Liver (tissue), 9 donors: ENCODE data around the gene LARGE1. TPM values are rescaled to one million over a fixed set of nuclear protein-coding genes. Genes with fewer than 3 reads are reported as not detected.

Experiments
- DNase-seq: peaks from one replicate; pipeline ENCODE4 v3.0.0-alpha.2; 2017; ENCODE audit warnings: low spot score
- H3K27ac ChIP-seq, 2 donors: one replicate each; pipeline ENCODE4 v1.7.0; 2013; ENCODE audit warnings: inconsistent platforms in 2 of 2, low read length in 2 of 2, control low read depth in 1 of 2, low read depth in 1 of 2, mild to moderate bottlenecking in 1 of 2
- H3K27me3 ChIP-seq, 4 donors: one replicate each; pipeline versions ENCODE4 v1.6.1 to v1.7.0; 2013; ENCODE audit warnings: low read length in 3 of 4, inconsistent platforms in 1 of 4, mild to moderate bottlenecking in 1 of 4, moderate library complexity in 1 of 4; ENCODE audit not compliant: control insufficient read depth in 4 of 4, insufficient read depth in 4 of 4
- H3K36me3 ChIP-seq, 4 donors: one replicate each; pipeline versions ENCODE4 v1.6.1 to v1.7.0; 2013; ENCODE audit warnings: low read length in 3 of 4, mild to moderate bottlenecking in 3 of 4, low read depth in 1 of 4, moderate library complexity in 1 of 4; ENCODE audit not compliant: control insufficient read depth in 4 of 4, insufficient read depth in 3 of 4
- H3K4me1 ChIP-seq, 4 donors: one replicate each; pipeline versions ENCODE4 v1.6.1 to v1.7.0; 2013; ENCODE audit warnings: low read length in 3 of 4, mild to moderate bottlenecking in 3 of 4, moderate library complexity in 1 of 4; ENCODE audit not compliant: control insufficient read depth in 4 of 4, insufficient read depth in 4 of 4
- H3K4me3 ChIP-seq, 3 donors: one replicate each; pipeline versions ENCODE4 v1.6.1 to v1.7.0; 2013; ENCODE audit warnings: low read length in 3 of 3, control low read depth in 1 of 3, low read depth in 1 of 3, mild to moderate bottlenecking in 1 of 3
- H3K9ac ChIP-seq, 2 donors: one replicate each; pipeline ENCODE4 v1.7.0; 2013; ENCODE audit warnings: low read length in 2 of 2, mild to moderate bottlenecking in 2 of 2, moderate library complexity in 2 of 2, control low read depth in 1 of 2, low read depth in 1 of 2
- H3K9me3 ChIP-seq, 4 donors: one replicate each; pipeline versions ENCODE4 v1.6.1 to v1.7.0; 2013; ENCODE audit warnings: low read length in 3 of 4; ENCODE audit not compliant: control insufficient read depth in 4 of 4
- CTCF ChIP-seq: fragments of 150-350 bp; IDR thresholded peaks from 2 replicates; pipeline ENCODE4 v1.5.1; 2017; ENCODE audit warnings: improper control_type of control experiment, low read depth, low read length; ENCODE audit not compliant: missing input control
- EGR1 ChIP-seq, 2 donors: IDR thresholded peaks; 2 replicates each; pipeline ENCODE4 v1.6.1; 2016 to 2018; ENCODE audit warnings: antibody characterized with exemption in 2 of 2, low read depth in 2 of 2
- FOXA1 ChIP-seq: IDR thresholded peaks from 2 replicates; pipeline ENCODE4 v1.6.1; 2016; ENCODE audit warnings: antibody characterized with exemption
- FOXA2 ChIP-seq: IDR thresholded peaks from 2 replicates; pipeline ENCODE4 v1.6.1; 2016; ENCODE audit warnings: antibody characterized with exemption
- GABPA ChIP-seq, 2 donors: IDR thresholded peaks in 1 of 2; conservative IDR thresholded peaks in 1 of 2; 2 replicates each; pipeline ENCODE4 v1.6.1; 2016; ENCODE audit warnings: antibody characterized with exemption in 2 of 2, mild to moderate bottlenecking in 1 of 2, moderate library complexity in 1 of 2
- HNF4A ChIP-seq, 2 donors: conservative IDR thresholded peaks; 2 replicates each; pipeline ENCODE4 v1.6.1; 2016; ENCODE audit warnings: antibody characterized with exemption in 2 of 2, mild to moderate bottlenecking in 2 of 2
- HNF4G ChIP-seq: IDR thresholded peaks from 2 replicates; pipeline ENCODE4 v1.6.1; 2016; ENCODE audit warnings: antibody characterized with exemption
- JUND ChIP-seq, 2 donors: IDR thresholded peaks; 2 replicates each; pipeline ENCODE4 v1.6.1; 2016; ENCODE audit warnings: antibody characterized with exemption in 2 of 2
- NR2F2 ChIP-seq: IDR thresholded peaks from 2 replicates; pipeline ENCODE4 v1.6.1; 2016; ENCODE audit warnings: antibody characterized with exemption
- RAD21 ChIP-seq, 2 donors: IDR thresholded peaks; 2 replicates each; pipeline ENCODE4 v1.6.1; 2016; ENCODE audit warnings: antibody characterized with exemption in 2 of 2, mild to moderate bottlenecking in 2 of 2
- RXRA ChIP-seq, 2 donors: IDR thresholded peaks; 2 replicates each; pipeline ENCODE4 v1.6.1; 2017 to 2018; ENCODE audit warnings: antibody characterized with exemption in 2 of 2, mild to moderate bottlenecking in 1 of 2
- SP1 ChIP-seq: IDR thresholded peaks from 2 replicates; pipeline ENCODE4 v1.6.1; 2018; ENCODE audit warnings: antibody characterized with exemption, mild to moderate bottlenecking
- TAF1 ChIP-seq: conservative IDR thresholded peaks from 2 replicates; pipeline ENCODE4 v1.6.1; 2016; ENCODE audit warnings: antibody characterized with exemption, mild to moderate bottlenecking
- YY1 ChIP-seq: IDR thresholded peaks from 2 replicates; pipeline ENCODE4 v1.6.1; 2016; ENCODE audit warnings: antibody characterized with exemption, mild to moderate bottlenecking
- WGBS: extraction: QIAGEN DNeasy Blood & Tissue Kit; methylation state at CpG from one replicate; pipeline ENCODE4 v1.1.7; 2013; 5-methylcytosine and 5-hydroxymethylcytosine counted together
- polyA plus RNA-seq, 2 donors: library from polyadenylated mRNA; stranded (reverse) in 1 of 2; unstranded in 1 of 2; fragments of 200-250 nt in 1 of 2; fragments of >200 nt in 1 of 2; fragmentation: Nextera tagmentation in 1 of 2; extraction: Ambion mirVana in 1 of 2; gene quantifications; one replicate each; pipeline versions ENCODE4 v1.2.1 to v1.2.3, GENCODE V29; 2013 to 2015
- total RNA-seq, 2 donors: library from RNA; depleted of rRNA; stranded (reverse); fragments of >200 nt; gene quantifications; one replicate each; pipeline ENCODE4 v1.2.3, GENCODE V29; 2014
- TF ChIP-seq, protein P1 (sequence below): IDR thresholded peaks from 2 replicates; pipeline ENCODE4 v1.6.1; 2016; ENCODE audit warnings: antibody characterized with exemption
- TF ChIP-seq, protein P2 (sequence below): IDR thresholded peaks from 2 replicates; pipeline ENCODE4 v1.6.1; 2016; ENCODE audit warnings: antibody characterized with exemption, mild to moderate bottlenecking
- TF ChIP-seq, protein P3 (sequence below): IDR thresholded peaks from 2 replicates; pipeline ENCODE4 v1.6.1; 2016; ENCODE audit warnings: antibody characterized with exemption
- TF ChIP-seq, protein P4 (sequence below): IDR thresholded peaks from 2 replicates; pipeline ENCODE4 v1.6.1; 2016; ENCODE audit warnings: antibody characterized with exemption
- donor health status: healthy.
- donor health status: healthy.
- donor health status: healthy.
- donor health status: healthy.
- donor health status: healthy.

Gene LARGE1
- total and polyA plus RNA-seq, 4 donors, result 2.3 to 14.1 (median 5.7) TPM

- no peaks in the 10 kb centered on the region for H3K9me3 ChIP-seq
- H3K4me3 ChIP-seq, result no peak overlapping the region
- H3K27ac ChIP-seq, result no peak overlapping the region
- H3K4me1 ChIP-seq, result peaks cover 1 to 17% (median 14%) of the 10 kb centered on the region in 4 donors
- WGBS, result 77% methylated on average over 5 of the region's 5 CpGs
- H3K9ac ChIP-seq, result no peak overlapping the region
- no peaks in the 10 kb centered on the region for H3K36me3 ChIP-seq
- no peaks in the 10 kb centered on the region for H3K27me3 ChIP-seq
- no peak for DNase-seq
- TF ChIP-seq FOXA2 (no peak), EGR1 (IDR thresholded peaks at IDR 0.05; ENCODE audit: low read depth in 2 of 2) (no peak), YY1 (no peak)
Observed at GRCh38 chr22:33386270-33386669, 534.0 kb downstream of the LARGE1 start.

DNA sequence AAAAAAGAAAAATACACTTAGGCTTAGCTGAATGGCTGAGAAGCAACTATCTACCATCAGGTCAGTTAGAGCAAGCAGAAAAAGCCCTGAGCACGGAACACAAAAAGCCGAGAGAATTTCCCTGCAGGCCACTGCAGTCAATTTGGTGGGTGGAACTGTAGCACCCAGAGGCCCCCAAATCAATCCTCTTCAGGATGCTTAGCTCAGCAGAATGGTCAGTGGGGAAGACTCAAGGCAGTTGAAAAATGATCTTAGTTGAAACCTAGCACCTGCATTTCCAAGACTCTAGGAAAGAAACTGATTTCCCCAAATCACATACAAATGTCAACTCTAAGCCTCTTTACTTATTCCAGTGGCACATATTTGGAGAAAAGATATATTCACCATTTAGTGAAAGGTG is 534.7 kb downstream of the LARGE1 start:
- WGBS, result 98% methylated on average over 2 of the region's 2 CpGs
- no peak overlapping the region for H3K27ac ChIP-seq
- H3K36me3 ChIP-seq, result no peaks in the 10 kb centered on the region
- no peak overlapping the region for H3K4me3 ChIP-seq
- H3K9me3 ChIP-seq, result no peaks in the 10 kb centered on the region
- TF ChIP-seq RAD21 (IDR thresholded peaks at IDR 0.05) (no peak), YY1 (no peak), GABPA (IDR thresholded peaks at IDR 0.05 in 1 of 2, conservative IDR thresholded peaks at IDR 0.05 in 1 of 2) (no peak), NR2F2 (no peak), HNF4A (conservative IDR thresholded peaks at IDR 0.05) (no peak), EGR1 (IDR thresholded peaks at IDR 0.05; ENCODE audit: low read depth in 2 of 2) (no peak), TAF1 (no peak), RXRA (IDR thresholded peaks at IDR 0.05) (no peak), HNF4G (no peak), FOXA2 (no peak), CTCF (no peak), FOXA1 (no peak), SP1 (no peak), JUND (IDR thresholded peaks at IDR 0.05) (no peak)
- TF ChIP-seq, protein P1, sequence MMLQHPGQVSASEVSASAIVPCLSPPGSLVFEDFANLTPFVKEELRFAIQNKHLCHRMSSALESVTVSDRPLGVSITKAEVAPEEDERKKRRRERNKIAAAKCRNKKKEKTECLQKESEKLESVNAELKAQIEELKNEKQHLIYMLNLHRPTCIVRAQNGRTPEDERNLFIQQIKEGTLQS, result no peak
- TF ChIP-seq, protein P2, sequence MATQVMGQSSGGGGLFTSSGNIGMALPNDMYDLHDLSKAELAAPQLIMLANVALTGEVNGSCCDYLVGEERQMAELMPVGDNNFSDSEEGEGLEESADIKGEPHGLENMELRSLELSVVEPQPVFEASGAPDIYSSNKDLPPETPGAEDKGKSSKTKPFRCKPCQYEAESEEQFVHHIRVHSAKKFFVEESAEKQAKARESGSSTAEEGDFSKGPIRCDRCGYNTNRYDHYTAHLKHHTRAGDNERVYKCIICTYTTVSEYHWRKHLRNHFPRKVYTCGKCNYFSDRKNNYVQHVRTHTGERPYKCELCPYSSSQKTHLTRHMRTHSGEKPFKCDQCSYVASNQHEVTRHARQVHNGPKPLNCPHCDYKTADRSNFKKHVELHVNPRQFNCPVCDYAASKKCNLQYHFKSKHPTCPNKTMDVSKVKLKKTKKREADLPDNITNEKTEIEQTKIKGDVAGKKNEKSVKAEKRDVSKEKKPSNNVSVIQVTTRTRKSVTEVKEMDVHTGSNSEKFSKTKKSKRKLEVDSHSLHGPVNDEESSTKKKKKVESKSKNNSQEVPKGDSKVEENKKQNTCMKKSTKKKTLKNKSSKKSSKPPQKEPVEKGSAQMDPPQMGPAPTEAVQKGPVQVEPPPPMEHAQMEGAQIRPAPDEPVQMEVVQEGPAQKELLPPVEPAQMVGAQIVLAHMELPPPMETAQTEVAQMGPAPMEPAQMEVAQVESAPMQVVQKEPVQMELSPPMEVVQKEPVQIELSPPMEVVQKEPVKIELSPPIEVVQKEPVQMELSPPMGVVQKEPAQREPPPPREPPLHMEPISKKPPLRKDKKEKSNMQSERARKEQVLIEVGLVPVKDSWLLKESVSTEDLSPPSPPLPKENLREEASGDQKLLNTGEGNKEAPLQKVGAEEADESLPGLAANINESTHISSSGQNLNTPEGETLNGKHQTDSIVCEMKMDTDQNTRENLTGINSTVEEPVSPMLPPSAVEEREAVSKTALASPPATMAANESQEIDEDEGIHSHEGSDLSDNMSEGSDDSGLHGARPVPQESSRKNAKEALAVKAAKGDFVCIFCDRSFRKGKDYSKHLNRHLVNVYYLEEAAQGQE, result no peak
- TF ChIP-seq, protein P3, sequence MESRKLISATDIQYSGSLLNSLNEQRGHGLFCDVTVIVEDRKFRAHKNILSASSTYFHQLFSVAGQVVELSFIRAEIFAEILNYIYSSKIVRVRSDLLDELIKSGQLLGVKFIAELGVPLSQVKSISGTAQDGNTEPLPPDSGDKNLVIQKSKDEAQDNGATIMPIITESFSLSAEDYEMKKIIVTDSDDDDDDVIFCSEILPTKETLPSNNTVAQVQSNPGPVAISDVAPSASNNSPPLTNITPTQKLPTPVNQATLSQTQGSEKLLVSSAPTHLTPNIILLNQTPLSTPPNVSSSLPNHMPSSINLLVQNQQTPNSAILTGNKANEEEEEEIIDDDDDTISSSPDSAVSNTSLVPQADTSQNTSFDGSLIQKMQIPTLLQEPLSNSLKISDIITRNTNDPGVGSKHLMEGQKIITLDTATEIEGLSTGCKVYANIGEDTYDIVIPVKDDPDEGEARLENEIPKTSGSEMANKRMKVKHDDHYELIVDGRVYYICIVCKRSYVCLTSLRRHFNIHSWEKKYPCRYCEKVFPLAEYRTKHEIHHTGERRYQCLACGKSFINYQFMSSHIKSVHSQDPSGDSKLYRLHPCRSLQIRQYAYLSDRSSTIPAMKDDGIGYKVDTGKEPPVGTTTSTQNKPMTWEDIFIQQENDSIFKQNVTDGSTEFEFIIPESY, result no peak
- TF ChIP-seq, protein P4, sequence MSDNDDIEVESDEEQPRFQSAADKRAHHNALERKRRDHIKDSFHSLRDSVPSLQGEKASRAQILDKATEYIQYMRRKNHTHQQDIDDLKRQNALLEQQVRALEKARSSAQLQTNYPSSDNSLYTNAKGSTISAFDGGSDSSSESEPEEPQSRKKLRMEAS, result no peak
- H3K4me1 ChIP-seq, result peaks cover 1 to 21% (median 14%) of the 10 kb centered on the region in 4 donors
- H3K27me3 ChIP-seq, result no peaks in the 10 kb centered on the region
- H3K9ac ChIP-seq, result no peak overlapping the region
- no peak for DNase-seq
